NCI-H2196 (cell line): ENCODE data around the gene OSBPL5.

Source experiments
- DNase-seq: peaks from one replicate; lab custom pipeline; 2025; ENCODE audit not compliant: unreplicated experiment; lab: John Stamatoyannopoulos, UW

The OSBPL5 gene

GRCh38 chr11:3058753-3059664, 106.1 kb downstream of the OSBPL5 start:
- no peak for DNase-seq

- peak; percentile 95 for DNase-seq
Measured at GRCh38 chr11:3057069-3057963, 107.8 kb downstream of the OSBPL5 start, which contains the start of gene CARS1. TSS of gene CARS1 (minus strand) at chr11:3057423. CDS start at chr11:3057367, 56 bp downstream.

- DNase-seq, result no peak
Measured at GRCh38 chr11:3056296-3057068, 108.6 kb downstream of the OSBPL5 start.

- no peak for DNase-seq
Measured at GRCh38 chr11:3055891-3056290, 109.2 kb downstream of the OSBPL5 start.

- no peak for DNase-seq
Measured at GRCh38 chr11:3052567-3052966, 112.5 kb downstream of the OSBPL5 start.

GRCh38 chr11:3052109-3052479, 113.0 kb downstream of the OSBPL5 start:
- no peak for DNase-seq

GRCh38 chr11:3051196-3052108, 113.7 kb downstream of the OSBPL5 start:
- DNase-seq, result no peak

- DNase-seq, result no peak
Measured at GRCh38 chr11:3050386-3051195, 114.5 kb downstream of the OSBPL5 start.

GRCh38 chr11:3049430-3050243, 115.5 kb downstream of the OSBPL5 start:
- DNase-seq, result peak; percentile 79

GRCh38 chr11:3047637-3048036, 117.5 kb downstream of the OSBPL5 start:
- DNase-seq, result no peak

GRCh38 chr11:3046641-3047040, 118.5 kb downstream of the OSBPL5 start:
- DNase-seq, result no peak

- no peak for DNase-seq
Measured at GRCh38 chr11:3046190-3046589, 118.9 kb downstream of the OSBPL5 start.

GRCh38 chr11:3044915-3045314, 120.2 kb downstream of the OSBPL5 start:
- no peak for DNase-seq

- no peak for DNase-seq
Measured at GRCh38 chr11:3044004-3044403, 121.1 kb downstream of the OSBPL5 start.

GRCh38 chr11:3043315-3043871, 121.7 kb downstream of the OSBPL5 start:
- DNase-seq, result no peak

- no peak for DNase-seq
Measured at GRCh38 chr11:3042496-3043314, 122.4 kb downstream of the OSBPL5 start.
